Measurements from ENCODE around the gene ARSI. TPM values are rescaled to one million over a fixed set of nuclear protein-coding genes. Genes with fewer than 3 reads are reported as not detected.

ARSI gene
- total and polyA plus RNA-seq, 2 of the 13 experiments (the other 11 are each of a cell fraction or from before 2014, with no cell fraction given) = 4.2 to 33.9 TPM

DNA sequence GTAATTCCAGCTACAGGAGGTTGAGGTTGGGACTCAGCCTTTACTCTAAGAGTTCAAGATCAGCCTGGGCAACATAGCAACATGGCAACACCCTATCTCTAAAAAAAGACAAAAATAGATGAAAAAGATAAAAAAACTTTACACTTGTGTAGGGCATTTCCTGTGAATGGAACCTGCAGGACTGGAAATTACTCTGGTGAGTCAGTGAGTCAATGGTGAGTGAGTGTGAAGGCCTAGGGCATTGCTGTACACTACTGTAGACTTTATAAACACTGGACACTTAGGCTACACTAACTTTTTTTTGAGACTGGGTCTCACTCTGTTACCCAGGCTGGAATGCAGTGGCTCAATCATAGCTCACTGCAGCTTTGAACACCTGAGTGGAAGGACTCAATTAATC lies 19.5 kb upstream of the ARSI start:
- Histone ChIP-seq H3K4me1 (ENCODE audit: insufficient read depth, low read length) (peaks cover 67% of the 10 kb centered on the region), H3K4me2 (ENCODE audit: low read depth, low read length) (no peak overlapping the region), H3K36me3 (replicated peaks in 1 of 2; ENCODE audit: control insufficient read depth in 1 of 2, insufficient read depth in 2 of 2, low read length in 2 of 2) (no peaks in the 10 kb centered on the region), H4K20me1 (ENCODE audit: insufficient read depth, low read length) (no peaks in the 10 kb centered on the region), H3K4me3 (replicated peaks in 1 of 3; ENCODE audit: insufficient read depth in 1 of 3, low read depth in 2 of 3, low read length in 3 of 3) (no peak overlapping the region), H3K27ac (ENCODE audit: extremely low read length, insufficient read depth, low read length) (no peak overlapping the region), H3K9ac (ENCODE audit: insufficient read depth, low read depth, low read length) (no peak overlapping the region), H3K27me3 (ENCODE audit: control insufficient read depth in 1 of 2, insufficient read depth in 2 of 2, low read length in 2 of 2) (no peaks in the 10 kb centered on the region), H3K9me3 (ENCODE audit: low read length) (no peaks in the 10 kb centered on the region), H3K79me2 (ENCODE audit: insufficient read depth, low read length) (no peaks in the 10 kb centered on the region), H2AFZ (ENCODE audit: low read length) (no peak overlapping the region)
- intact Hi-C loops (cut with micrococcal nuclease; ENCODE audit: unreplicated experiment) = no loop called here
- ChIA-PET CTCF (ENCODE audit: low intra/inter-chr PET ratio, low total read pairs) (no interaction called here), POLR2A (interaction anchor here (1.1 kb wide), 1 partner anchor 19 kb away, joined by 3 read pairs; the partner anchor contains the start of gene ARSI)
- in situ Hi-C loops (cut with HindIII; ENCODE audit: extremely low pct_ligation_motif_present, low pct_unique_long_range_greater_than_20kb) = no loop called here
- no peak for ATAC-seq
- no TSS peak for BruUV-seq (replicated peaks)
- no peak for TF ChIP-seq GATAD1 (CRISPR knock-in tag; IDR thresholded peaks at IDR 0.05)
- no peak for TF ChIP-seq FLYWCH1 (CRISPR knock-in tag; IDR thresholded peaks at IDR 0.05)
- TF ChIP-seq NCOA1 (CRISPR knock-in tag; IDR thresholded peaks at IDR 0.05) = no peak
- FAIRE-seq = no peak
- DNase-seq (ENCODE audit: low spot score) = no peak

GRCh38 chr5:150321784-150322183 lies 19.1 kb upstream of the ARSI start:
- H3K27me3 ChIP-seq (ENCODE audit: control insufficient read depth in 1 of 2, insufficient read depth in 2 of 2, low read length in 2 of 2) = no peaks in the 10 kb centered on the region
- H3K27ac ChIP-seq (ENCODE audit: extremely low read length, insufficient read depth, low read length) = no peak overlapping the region
- DNase-seq (ENCODE audit: low spot score) = no peak
- no peak for ATAC-seq
- no peak for FAIRE-seq
- no peak overlapping the region for H3K9ac ChIP-seq (ENCODE audit: insufficient read depth, low read depth, low read length)
- TF ChIP-seq CHD2 (IDR thresholded peaks at IDR 0.05; ENCODE audit: low read depth, low read length) (no peak), ZNF781 (CRISPR knock-in tag; IDR thresholded peaks at IDR 0.05; ENCODE audit: borderline replicate concordance, not compliant biosample characterization) (no peak), ATAD3A (CRISPR knock-in tag; IDR thresholded peaks at IDR 0.05) (no peak), ZNF17 (CRISPR knock-in tag; IDR thresholded peaks at IDR 0.05) (no peak)
- H3K36me3 ChIP-seq (replicated peaks in 1 of 2; ENCODE audit: control insufficient read depth in 1 of 2, insufficient read depth in 2 of 2, low read length in 2 of 2) = no peaks in the 10 kb centered on the region
- H3K4me3 ChIP-seq (replicated peaks in 1 of 3; ENCODE audit: insufficient read depth in 1 of 3, low read depth in 2 of 3, low read length in 3 of 3) = no peak overlapping the region
- peaks cover 67% of the 10 kb centered on the region for H3K4me1 ChIP-seq (ENCODE audit: insufficient read depth, low read length)
- BruUV-seq (replicated peaks) = no TSS peak
- no peaks in the 10 kb centered on the region for H3K9me3 ChIP-seq (ENCODE audit: low read length)
- in situ Hi-C loops (cut with HindIII; ENCODE audit: extremely low pct_ligation_motif_present, low pct_unique_long_range_greater_than_20kb) (no loop called here), intact Hi-C loops (cut with micrococcal nuclease; ENCODE audit: unreplicated experiment) (no loop called here)
- ChIA-PET CTCF (ENCODE audit: low intra/inter-chr PET ratio, low total read pairs) (no interaction called here), POLR2A (no interaction called here)
- no peaks in the 10 kb centered on the region for H4K20me1 ChIP-seq (ENCODE audit: insufficient read depth, low read length)
- H3K4me2 ChIP-seq (ENCODE audit: low read depth, low read length) = no peak overlapping the region
- WGBS (ENCODE audit: low lambda C conversion rate) = 52% methylated on average over 1 of the region's 1 CpG
- H2AFZ ChIP-seq (ENCODE audit: low read length) = no peak overlapping the region
- no peaks in the 10 kb centered on the region for H3K79me2 ChIP-seq (ENCODE audit: insufficient read depth, low read length)
